ENCODE measurements around the gene GPR39. TPM values are rescaled to one million over a fixed set of nuclear protein-coding genes. Genes with fewer than 3 reads are reported as not detected.

Gene GPR39
- total and polyA plus RNA-seq, 2 donors (not counting 1 experiment from before 2014, with no cell fraction given): 1.00 to 1.3 TPM

GRCh38 chr2:132566379-132566778 is 149.8 kb downstream of the GPR39 start:
- Histone ChIP-seq H3K4me1 (ENCODE audit: control insufficient read depth, extremely low read depth, insufficient read depth, low read length) (no peaks in the 10 kb centered on the region), H3K27me3 (ENCODE audit: control insufficient read depth, insufficient read depth, low read length) (no peaks in the 10 kb centered on the region), H3K36me3 (ENCODE audit: control insufficient read depth, insufficient read depth, low read length) (no peaks in the 10 kb centered on the region), H3K9ac (ENCODE audit: insufficient read depth, low read length) (no peak overlapping the region), H3K4me2 (ENCODE audit: extremely low read depth, insufficient read depth, low read length) (no peak overlapping the region), H4K20me1 (ENCODE audit: control insufficient read depth, extremely low read depth, insufficient read depth, low read length) (no peaks in the 10 kb centered on the region), H3K4me3 (replicated peaks in 1 of 4; ENCODE audit: control extremely low read depth in 1 of 4, insufficient read depth in 1 of 4, low read depth in 3 of 4, low read length in 4 of 4) (no peak overlapping the region), H3K9me3 (ENCODE audit: control insufficient read depth, insufficient read depth, low read depth, low read length) (no peaks in the 10 kb centered on the region), H3K27ac (ENCODE audit: insufficient read depth, low read length) (no peak overlapping the region), H2AFZ (ENCODE audit: low read length) (no peak overlapping the region), H3K79me2 (ENCODE audit: control insufficient read depth, insufficient read depth, low read length) (no peaks in the 10 kb centered on the region)
- no peak for DNase-seq (ENCODE audit: low read depth in 2 of 2)
- no peak for TF ChIP-seq EZH2 (IDR thresholded peaks at IDR 0.05; ENCODE audit: low read length, missing control alignments)
- TF ChIP-seq CTCF (conservative IDR thresholded peaks at IDR 0.05 in 1 of 2, IDR thresholded peaks at IDR 0.05 in 1 of 2; ENCODE audit: low read depth in 1 of 2, low read length in 2 of 2): no peak

- no peaks in the 10 kb centered on the region for H3K4me1 ChIP-seq (ENCODE audit: control insufficient read depth, extremely low read depth, insufficient read depth, low read length)
- no peaks in the 10 kb centered on the region for H3K9me3 ChIP-seq (ENCODE audit: control insufficient read depth, insufficient read depth, low read depth, low read length)
- no peak overlapping the region for H2AFZ ChIP-seq (ENCODE audit: low read length)
- no peak overlapping the region for H3K4me2 ChIP-seq (ENCODE audit: extremely low read depth, insufficient read depth, low read length)
- TF ChIP-seq CTCF (conservative IDR thresholded peaks at IDR 0.05 in 1 of 2, IDR thresholded peaks at IDR 0.05 in 1 of 2; ENCODE audit: low read depth in 1 of 2, low read length in 2 of 2) (no peak), EZH2 (IDR thresholded peaks at IDR 0.05; ENCODE audit: low read length, missing control alignments) (no peak)
- H3K9ac ChIP-seq (ENCODE audit: insufficient read depth, low read length): no peak overlapping the region
- no peak overlapping the region for H3K27ac ChIP-seq (ENCODE audit: insufficient read depth, low read length)
- no peak for DNase-seq (ENCODE audit: low read depth in 2 of 2)
- no peaks in the 10 kb centered on the region for H3K36me3 ChIP-seq (ENCODE audit: control insufficient read depth, insufficient read depth, low read length)
- H3K4me3 ChIP-seq (replicated peaks in 1 of 4; ENCODE audit: control extremely low read depth in 1 of 4, insufficient read depth in 1 of 4, low read depth in 3 of 4, low read length in 4 of 4): no peak overlapping the region
- H3K79me2 ChIP-seq (ENCODE audit: control insufficient read depth, insufficient read depth, low read length): no peaks in the 10 kb centered on the region
- no peaks in the 10 kb centered on the region for H4K20me1 ChIP-seq (ENCODE audit: control insufficient read depth, extremely low read depth, insufficient read depth, low read length)
- no peaks in the 10 kb centered on the region for H3K27me3 ChIP-seq (ENCODE audit: control insufficient read depth, insufficient read depth, low read length)
Measured at GRCh38 chr2:132567682-132568081, 151.1 kb downstream of the GPR39 start.

- no peak overlapping the region for H2AFZ ChIP-seq (ENCODE audit: low read length)
- H3K4me3 ChIP-seq (replicated peaks in 1 of 4; ENCODE audit: control extremely low read depth in 1 of 4, insufficient read depth in 1 of 4, low read depth in 3 of 4, low read length in 4 of 4): no peak overlapping the region
- H3K36me3 ChIP-seq (ENCODE audit: control insufficient read depth, insufficient read depth, low read length): no peaks in the 10 kb centered on the region
- no peak for DNase-seq (ENCODE audit: low read depth in 2 of 2)
- H3K79me2 ChIP-seq (ENCODE audit: control insufficient read depth, insufficient read depth, low read length): no peaks in the 10 kb centered on the region
- no peak for TF ChIP-seq EZH2 (IDR thresholded peaks at IDR 0.05; ENCODE audit: low read length, missing control alignments)
- no peak for TF ChIP-seq CTCF (conservative IDR thresholded peaks at IDR 0.05 in 1 of 2, IDR thresholded peaks at IDR 0.05 in 1 of 2; ENCODE audit: low read depth in 1 of 2, low read length in 2 of 2)
- no peaks in the 10 kb centered on the region for H3K27me3 ChIP-seq (ENCODE audit: control insufficient read depth, insufficient read depth, low read length)
- no peaks in the 10 kb centered on the region for H3K4me1 ChIP-seq (ENCODE audit: control insufficient read depth, extremely low read depth, insufficient read depth, low read length)
- no peak overlapping the region for H3K27ac ChIP-seq (ENCODE audit: insufficient read depth, low read length)
- H3K4me2 ChIP-seq (ENCODE audit: extremely low read depth, insufficient read depth, low read length): no peak overlapping the region
- no peak overlapping the region for H3K9ac ChIP-seq (ENCODE audit: insufficient read depth, low read length)
- H3K9me3 ChIP-seq (ENCODE audit: control insufficient read depth, insufficient read depth, low read depth, low read length): no peaks in the 10 kb centered on the region
- H4K20me1 ChIP-seq (ENCODE audit: control insufficient read depth, extremely low read depth, insufficient read depth, low read length): no peaks in the 10 kb centered on the region
Measured at GRCh38 chr2:132568656-132569055, 152.1 kb downstream of the GPR39 start.
